Fibroblast of peridontal ligament (primary cell): ENCODE measurements around the gene WTAP.
"Not testable (repeated sequence)": the region's sequence is repeated elsewhere in the genome, so short reads cannot be mapped to it uniquely, and the experiment has no call there.

ENCODE experiments used
- DNase-seq: peaks from one replicate; pipeline ENCODE4 v3.0.0-alpha.2; 2010; ENCODE audit errors: extremely low read depth

The WTAP gene

GRCh38 chr6:159726918-159727716, at the start of gene WTAP:
WTAP (plus strand) TSS chr6:159727506; CDS start chr6:159736266, 8,760 bp downstream.
- DNase-seq: peak; percentile 87

DNA sequence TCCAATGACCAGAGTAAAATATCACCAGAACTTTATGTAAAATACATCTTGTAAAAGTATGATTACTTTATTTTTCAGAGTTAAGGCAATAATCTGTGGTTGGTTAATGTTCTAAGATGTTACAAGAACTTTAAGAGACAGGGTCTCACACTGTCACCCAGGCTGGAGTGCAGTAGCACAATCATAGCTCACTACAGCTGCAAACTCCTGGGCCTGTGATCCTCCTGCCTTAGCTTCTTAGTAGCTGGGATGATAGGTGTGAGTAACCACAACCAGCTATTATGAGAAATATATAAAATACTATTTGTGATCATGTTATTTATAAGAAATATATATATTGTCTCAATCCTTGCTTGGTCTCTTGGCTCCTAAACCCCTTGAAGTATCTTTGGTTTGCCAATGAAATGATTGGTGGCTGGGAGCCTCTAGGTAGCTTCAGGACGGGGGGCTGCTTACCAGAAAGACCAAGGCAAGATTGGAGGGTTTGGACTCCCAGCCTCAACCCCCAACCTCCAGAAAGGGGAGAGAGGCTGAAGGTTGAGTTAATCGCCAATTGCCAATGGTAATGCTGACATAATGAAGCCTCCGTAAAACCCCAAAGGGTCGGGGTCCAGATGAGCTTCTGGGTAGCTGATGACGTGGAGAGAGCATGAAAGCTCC, 49.7 kb upstream of the WTAP start:
- DNase-seq: no peak

- no peak for DNase-seq
Observed at GRCh38 chr6:159678574-159678973, 48.7 kb upstream of the WTAP start.

DNA sequence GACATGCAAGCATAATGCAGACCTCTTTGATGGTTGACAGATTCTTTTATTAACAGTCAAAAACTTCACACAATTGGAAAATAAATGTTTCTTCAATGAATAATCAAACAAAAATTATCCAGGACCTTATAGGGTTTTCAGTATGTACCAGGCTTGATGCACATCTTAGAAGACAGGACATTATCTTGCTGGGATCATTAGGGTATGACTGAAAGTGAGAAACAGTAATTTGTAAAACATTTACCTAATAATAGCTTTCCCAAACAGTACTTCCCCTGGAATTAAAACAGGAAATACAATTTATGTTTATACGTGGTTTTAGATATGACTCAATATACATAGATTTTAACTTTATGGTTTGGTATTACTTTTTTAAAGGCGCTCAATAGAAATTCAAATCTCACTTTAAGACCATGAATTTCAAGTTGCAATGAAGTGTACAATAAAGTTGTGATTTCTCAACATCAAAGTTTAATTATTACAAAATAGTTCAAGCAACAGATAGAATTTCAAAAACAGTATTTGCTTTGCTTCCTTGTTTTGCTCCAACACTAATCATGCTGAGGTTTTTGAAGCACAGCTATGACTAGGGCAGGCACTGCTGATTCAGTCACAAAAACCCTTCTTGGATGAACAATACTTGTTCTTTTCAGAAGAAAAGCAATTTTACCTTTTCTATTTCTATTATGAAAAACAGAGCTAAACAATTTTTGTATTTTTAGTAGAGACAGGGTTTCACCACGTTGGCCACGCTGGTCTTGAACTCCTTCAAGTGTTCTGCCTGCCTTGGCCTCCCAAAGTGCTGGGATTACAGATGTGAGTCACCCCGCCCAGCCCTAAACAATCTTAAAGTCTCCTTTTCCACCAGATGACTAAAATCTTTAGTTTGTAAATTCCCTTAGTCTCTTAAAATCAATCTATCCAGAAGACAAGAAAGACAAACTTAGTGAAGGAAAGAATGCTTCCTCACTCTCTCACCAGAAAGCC, 47.9 kb upstream of the WTAP start:
- DNase-seq: peak; percentile 65

DNA sequence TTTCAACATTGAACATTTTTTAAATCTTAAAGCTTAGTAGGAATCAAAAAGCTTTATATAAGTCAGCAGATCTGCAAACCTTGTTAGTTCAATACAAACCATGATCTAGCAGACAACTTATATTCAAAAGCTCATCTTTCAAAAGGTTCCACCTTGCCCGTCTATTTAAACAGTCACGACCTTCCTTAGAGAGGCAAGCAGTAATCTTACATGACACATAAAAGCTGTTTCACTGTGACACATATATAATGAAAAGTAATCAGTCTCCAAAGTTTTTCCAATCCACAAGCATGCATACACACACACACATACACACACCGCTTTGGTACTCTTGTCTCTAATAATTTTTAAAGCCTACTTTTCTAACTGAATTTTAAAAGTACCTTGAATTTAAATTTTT, 47.2 kb upstream of the WTAP start:
- DNase-seq: no peak

DNA sequence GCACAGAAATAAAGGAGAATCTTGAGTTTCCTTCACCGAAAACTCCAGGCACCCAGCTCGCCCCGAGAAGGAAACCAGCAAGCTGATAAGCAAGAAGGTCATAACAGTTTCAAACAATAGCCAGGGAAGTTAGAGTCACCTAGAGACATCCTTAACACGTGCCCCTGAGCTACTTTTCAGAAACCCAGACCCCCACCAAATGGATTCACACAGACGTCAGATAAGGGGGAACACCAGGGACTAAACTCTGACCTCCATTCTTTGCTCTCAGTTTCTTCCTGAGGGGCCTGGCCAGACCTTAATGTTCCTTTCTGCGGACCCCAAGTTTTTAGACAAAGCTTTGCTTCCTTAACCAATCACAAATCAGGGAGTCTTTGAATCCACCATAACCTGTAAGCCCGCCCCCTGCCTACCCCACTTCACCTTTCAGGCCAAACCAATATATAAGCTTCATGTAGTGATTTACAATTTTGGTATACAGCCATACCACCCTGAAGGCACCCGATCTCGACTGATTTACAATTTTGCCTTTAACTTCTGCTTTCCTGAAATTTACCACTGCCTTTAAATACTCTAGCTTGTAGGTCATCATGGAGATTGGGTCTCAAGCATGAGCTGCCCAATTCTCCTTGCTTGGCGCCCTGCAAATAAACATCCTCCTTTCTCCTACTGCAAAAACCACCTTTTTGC, 46.0 kb upstream of the WTAP start:
- no peak for DNase-seq

DNA sequence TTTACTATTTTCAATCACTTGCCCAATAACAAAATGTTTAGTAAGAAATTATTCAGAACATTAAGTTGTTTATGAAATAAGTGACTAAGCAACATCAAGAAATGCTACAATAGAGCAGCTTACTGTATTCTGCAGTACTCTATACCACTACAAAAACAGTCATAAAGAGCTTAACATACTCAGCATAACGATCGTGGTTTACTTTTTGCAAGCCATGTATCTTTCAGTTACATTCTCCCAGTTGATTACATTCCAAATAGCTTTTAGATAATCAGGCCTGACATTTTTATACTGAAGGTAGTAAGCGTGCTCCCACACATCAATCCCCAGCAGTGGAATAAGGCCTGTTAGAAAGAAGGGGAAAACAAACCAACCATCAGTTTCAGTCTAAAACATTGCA, 45.0 kb upstream of the WTAP start:
- peak; percentile 34 for DNase-seq

- no peak for DNase-seq
Observed at GRCh38 chr6:159682810-159683209, 44.5 kb upstream of the WTAP start.

GRCh38 chr6:159684013-159684304, 43.3 kb upstream of the WTAP start:
- no peak for DNase-seq

DNA sequence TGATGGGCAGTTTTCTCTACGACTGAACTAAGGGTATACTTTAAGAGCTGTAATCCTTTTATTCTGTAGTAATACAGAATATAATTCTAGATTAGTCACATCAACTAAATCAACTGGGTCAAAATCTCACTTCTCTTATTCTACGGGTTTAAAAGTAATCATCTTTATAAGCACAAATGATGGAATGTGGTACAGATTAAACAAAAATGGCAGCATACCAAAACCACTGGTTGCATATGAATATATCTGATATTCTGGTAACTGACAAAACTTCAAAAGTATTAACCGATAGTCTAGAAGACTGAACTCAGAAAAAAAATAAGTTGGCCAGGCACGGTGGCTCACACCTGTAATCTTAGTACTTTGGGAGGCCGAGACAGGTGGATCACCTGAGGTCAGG, 41.3 kb upstream of the WTAP start:
- no peak for DNase-seq

DNA sequence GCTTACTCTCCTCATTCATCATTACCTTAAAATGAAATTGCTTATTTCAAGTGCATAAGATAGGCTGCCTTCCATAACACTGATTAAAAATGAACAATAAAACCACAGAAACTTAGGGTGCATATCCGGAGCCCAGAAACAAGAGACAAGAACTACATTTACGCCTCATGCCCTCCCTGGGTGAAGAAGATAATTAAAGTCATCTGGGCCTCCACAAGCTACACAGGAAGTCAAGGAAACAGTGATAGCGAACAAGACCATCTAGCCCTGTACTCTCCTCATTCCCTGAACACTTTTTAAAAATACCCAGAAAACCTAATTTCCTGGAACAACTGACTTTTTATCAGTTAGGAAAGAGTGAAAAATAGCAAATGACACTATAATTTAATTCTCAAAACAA, 40.6 kb upstream of the WTAP start:
- no peak for DNase-seq

DNA sequence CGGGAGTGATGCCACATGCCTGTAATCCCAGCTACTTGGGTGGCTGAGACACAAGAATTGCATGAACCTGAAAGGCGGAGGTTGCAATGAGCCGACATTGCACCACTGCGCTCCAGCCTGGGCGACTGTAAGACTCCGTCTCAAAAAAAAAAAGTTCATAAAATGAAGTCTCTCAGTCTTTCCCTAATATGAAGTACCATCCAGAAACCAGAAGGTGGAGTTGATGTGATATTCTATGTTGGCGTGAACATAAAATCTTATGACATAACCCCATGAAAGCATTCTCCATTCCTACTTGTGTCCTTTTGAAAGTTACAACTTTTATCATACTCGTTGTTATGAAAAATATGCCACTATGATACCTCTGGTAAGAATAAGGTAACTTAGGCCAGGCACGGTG, 40.0 kb upstream of the WTAP start:
- DNase-seq: no peak

GRCh38 chr6:159688266-159688905, 38.9 kb upstream of the WTAP start:
- no peak for DNase-seq

GRCh38 chr6:159689001-159689400, 38.3 kb upstream of the WTAP start:
- DNase-seq: no peak

DNA sequence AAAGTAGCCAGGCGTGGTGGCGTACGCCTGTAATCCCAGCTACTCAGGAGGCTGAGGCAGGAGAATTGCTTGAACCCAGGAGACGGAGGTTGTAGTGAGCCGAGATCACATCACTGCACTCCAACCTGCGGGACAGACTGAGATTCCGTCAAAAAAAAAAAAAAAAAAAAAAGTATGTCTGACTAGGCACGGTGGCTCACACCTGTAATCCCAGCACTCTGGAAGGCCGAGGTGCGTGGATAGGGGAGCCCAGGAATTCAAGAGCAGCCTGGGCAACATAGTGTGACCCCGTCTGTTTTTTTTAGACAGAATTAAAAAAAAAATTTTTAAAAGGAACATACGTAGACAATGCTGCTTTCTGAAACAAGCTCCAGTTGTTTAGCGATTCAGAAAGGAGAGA, 37.2 kb upstream of the WTAP start:
- DNase-seq: not testable (repeated sequence)

- peak; percentile 97 for DNase-seq
Observed at GRCh38 chr6:159691133-159691962, 36.0 kb upstream of the WTAP start.

- DNase-seq: no peak
Observed at GRCh38 chr6:159691963-159692287, 35.4 kb upstream of the WTAP start.

GRCh38 chr6:159692303-159693127, 34.8 kb upstream of the WTAP start:
- DNase-seq: peak; percentile 22

DNA sequence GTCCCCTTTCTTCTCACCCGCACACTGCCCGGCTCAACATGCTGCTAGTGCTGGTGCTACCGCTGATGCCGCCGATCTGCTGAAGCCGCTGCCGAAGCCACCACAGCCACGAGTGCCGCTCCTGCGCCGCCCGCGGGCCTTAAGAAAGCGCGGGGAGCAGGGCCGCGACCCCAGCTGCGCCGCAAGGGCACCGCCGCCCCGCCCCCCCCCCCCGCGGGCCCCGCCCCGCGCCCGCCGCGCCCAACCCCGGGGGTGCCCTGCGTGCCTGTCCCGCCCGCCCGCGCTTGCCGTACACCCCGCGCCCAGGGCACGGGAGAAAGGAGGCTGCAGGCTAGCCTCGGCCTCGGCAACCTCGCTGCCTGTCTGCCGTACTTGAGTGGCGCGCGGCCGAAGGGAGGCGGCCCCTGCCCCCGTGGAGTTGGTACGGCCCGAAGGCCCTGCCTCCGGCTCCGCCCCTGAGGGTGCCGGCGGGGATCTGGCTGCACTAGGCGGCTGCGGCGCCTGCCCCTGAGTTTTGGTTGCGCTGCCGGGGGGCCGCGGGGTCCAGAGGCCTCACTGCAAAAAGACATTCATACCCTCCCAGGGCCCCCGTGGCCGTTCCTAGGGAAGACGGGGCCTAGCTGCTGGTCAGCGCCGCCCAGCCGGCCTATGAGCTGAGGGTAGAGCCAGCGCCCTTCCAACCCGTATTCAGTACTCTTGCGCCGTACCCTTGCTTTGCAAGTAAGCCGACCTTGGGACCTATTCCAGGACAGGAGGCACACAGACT, 34.0 kb upstream of the WTAP start, which contains the start of gene SOD2:
Gene SOD2 (minus strand): TSS at position 114 of the 766 bp plus-strand sequence. CDS start 74 bp downstream, at position 40.
- peak; percentile 75 for DNase-seq
